Measurements from ENCODE around the gene CHIC2.

The CHIC2 gene

GRCh38 chr4:54092405-54093323 is 28.3 kb upstream of the CHIC2 start:
- no peak for DNase-seq

GRCh38 chr4:54091637-54092404 is 27.4 kb upstream of the CHIC2 start:
- DNase-seq = peak; percentile 86

GRCh38 chr4:54090804-54091623 is 26.6 kb upstream of the CHIC2 start:
- DNase-seq = no peak

- DNase-seq = no peak
These were observed 26.0 kb upstream of the CHIC2 start for GRCh38 chr4:54090404-54090803.

DNA sequence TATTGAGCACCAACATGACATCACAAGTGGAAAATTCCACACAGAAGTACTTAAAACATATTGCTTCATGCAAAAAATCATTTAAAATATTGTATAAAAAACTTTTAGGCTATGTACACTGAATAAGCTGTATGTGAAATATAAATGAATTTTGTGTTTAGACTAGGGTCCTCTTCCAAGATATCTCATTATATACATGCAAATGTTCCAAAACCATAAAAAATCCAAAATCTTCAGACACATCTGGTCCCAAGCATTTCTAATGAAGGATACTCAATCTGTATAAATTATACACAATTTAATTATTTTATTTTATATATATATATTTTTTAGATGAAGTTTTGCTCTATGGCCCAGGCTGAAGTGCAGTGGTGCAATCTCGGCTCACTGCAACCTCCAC is 25.5 kb upstream of the CHIC2 start:
- DNase-seq = no peak

DNA sequence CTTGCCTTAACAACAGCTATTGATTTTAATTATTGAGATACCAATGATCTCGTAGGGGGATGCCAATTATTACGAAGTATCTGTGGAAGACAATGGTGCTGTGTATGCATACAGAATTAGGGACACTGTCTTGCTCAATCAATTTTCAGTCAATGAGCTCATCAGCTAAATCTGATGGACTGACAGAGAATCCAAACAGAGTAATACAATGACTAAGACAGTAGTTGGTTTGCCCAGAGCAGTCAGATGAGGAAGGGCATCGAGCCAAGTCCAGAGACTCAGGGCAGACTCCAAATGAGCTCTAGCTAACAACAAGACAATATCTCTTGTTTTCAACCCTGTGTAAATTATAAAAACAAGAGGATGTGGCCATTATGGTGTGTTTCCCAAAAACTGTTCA is 20.9 kb upstream of the CHIC2 start:
- DNase-seq = no peak

DNA sequence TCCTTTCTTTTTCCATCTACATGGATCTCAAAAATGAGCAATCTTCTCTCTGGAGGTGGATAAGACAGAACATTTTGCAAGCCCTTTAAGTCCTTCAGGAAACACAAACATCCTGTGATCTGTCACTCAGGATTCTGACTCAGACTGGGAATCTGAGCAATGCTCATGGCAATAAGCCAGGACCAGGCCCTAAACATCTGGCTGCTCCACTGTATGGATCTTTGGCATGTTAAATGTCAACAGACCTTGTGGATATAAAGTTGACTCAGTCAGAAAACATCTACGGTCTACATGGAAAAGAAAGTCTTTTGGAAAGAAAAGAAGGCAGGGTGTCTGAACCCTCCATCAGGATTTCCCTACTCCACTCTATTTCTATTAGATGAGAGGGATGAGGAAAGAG is 17.8 kb upstream of the CHIC2 start:
- DNase-seq = no peak

DNA sequence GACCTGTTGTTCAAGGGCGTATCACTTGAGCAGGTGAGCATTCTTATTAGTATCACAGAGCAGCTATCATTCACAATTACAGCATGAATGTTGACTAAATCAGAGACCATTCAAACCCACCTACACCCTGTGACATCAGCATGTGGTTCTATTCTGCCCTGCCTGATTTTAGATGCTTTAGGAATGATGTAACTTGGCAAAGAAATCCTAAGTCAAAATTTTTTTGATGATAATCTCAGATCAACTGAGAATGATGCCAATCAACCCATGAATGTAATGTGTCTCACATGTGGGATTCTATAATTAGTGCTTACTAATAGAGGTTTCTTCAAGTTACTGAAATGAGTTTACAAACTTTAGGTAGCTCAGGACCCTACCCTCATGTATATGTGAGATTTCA is 13.4 kb upstream of the CHIC2 start:
- DNase-seq = no peak

- no peak for DNase-seq
These were observed 12.3 kb upstream of the CHIC2 start for GRCh38 chr4:54076673-54077072.

DNA sequence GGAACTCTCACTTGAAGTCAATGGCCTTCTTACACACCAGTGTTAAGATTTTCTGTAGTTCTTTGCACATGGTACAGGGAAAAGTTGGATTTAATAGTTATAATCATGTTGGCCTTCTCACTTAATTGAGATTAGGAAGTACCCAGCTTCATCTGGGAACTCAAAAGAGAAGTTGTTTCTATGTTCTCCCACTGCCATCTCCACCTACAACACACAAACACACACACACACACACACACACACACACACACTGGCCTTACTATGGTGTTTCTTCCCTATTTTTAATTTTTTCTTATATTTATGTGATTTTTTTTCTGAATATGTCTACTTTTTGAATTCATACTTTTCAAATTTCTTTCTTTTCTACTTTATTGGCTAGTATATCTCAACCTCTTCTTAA is 10.0 kb upstream of the CHIC2 start:
- no peak for DNase-seq

- DNase-seq = no peak
These were observed 9.0 kb upstream of the CHIC2 start for GRCh38 chr4:54073271-54073880.

GRCh38 chr4:54067166-54067565 is 2.8 kb upstream of the CHIC2 start:
- DNase-seq = no peak

DNA sequence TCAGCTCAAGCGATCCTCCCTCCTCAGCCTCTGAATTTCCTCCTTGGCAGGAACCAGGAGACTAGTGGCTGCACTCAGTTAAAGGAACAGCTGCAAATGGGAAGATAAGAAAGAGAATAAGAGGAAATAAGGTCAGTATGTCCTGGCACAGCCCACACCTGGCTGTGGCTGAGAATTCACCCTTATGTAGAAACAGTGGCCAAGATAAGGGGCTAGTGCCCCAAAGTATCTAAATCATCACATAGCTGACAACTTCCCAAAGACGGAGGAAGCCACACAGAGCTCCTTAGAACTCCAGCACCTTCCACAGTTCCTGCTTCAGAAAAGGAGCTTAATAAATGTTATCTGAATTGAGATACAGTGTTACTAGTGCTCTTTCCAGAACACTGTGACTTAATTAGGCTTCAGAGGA is 2.3 kb upstream of the CHIC2 start:
- no peak for DNase-seq

DNA sequence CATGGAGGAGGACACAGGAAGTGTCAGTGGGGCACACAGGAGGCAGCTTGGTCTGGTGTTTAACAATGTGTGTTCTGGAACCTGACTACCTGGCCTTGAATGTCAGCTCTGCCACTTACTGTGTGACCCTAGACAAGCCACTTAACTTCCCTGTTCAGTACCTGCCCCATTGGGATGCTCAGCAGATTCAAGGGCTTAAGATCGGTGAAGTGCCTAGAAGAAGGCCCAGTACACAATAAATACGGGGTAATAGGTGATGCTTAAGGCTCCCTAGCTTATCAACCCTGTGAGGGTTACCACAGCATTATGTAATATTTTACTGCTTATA is 1.6 kb upstream of the CHIC2 start:
- no peak for DNase-seq

- DNase-seq = no peak
These were observed 1.1 kb upstream of the CHIC2 start for GRCh38 chr4:54065282-54066087.

DNA sequence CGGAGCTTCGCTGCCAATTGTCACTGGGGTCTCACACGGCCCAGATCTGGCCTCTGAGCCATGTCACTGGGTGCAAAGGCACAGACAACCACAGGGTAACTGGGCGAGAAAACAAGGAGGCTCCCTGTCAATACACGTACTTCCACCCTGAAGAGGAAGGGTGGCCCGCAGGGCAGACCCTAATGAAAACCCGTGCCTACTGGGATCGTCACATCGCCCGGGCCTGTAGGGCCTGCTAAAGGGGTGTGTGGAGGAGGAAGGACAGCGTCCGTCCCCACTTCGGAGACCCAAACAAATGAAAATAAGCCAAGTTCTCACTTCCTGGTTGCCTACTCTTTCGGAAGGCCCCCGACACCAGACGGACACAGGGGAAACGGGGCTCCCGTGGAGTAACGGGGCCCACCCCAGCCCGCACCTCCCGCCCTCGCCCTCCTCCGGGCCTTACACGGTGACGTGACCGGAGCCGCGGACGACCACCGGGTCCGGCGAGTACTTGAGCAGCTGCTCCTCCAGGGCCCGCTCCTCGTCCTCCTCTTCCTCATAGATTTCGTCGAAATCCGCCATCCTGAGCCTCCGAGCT is 578 bp downstream of the CHIC2 start:
- DNase-seq = peak; percentile 38

GRCh38 chr4:54063229-54063628 is 1.2 kb downstream of the CHIC2 start:
- no peak for DNase-seq

- no peak for DNase-seq
These were observed 2.0 kb downstream of the CHIC2 start for GRCh38 chr4:54062392-54062791.

- DNase-seq = no peak
These were observed 2.5 kb downstream of the CHIC2 start for GRCh38 chr4:54061873-54062272.

GRCh38 chr4:54061067-54061466 is 3.3 kb downstream of the CHIC2 start:
- DNase-seq = no peak

GRCh38 chr4:54060116-54060515 is 4.3 kb downstream of the CHIC2 start:
- no peak for DNase-seq

DNA sequence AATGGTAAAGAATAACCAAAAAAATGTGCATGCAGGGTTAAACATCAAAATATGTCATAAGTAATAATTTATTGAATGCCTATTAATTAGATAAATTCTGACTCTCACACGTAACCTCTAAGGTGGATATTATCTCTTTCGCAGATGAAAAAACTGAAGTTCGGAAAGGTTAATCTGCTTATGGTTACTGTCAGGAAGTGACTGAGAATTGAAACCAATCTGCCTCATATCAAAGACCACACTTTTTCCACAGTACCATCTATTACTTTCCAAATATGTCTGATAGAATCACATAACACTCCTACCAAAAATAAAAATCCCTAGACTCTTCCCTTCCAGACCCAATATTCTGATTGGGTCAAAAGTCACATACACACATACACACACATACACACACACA is 6.2 kb downstream of the CHIC2 start:
- no peak for DNase-seq

Measured in CD4-positive, alpha-beta T cell treated with Interferon gamma for 1 hour (primary cell).